ENCODE data around the gene SPATA31C1. TPM values are rescaled to one million over a fixed set of nuclear protein-coding genes. Genes with fewer than 3 reads are reported as not detected.

The SPATA31C1 gene
- total RNA-seq, 1 experiment from 2014 or later = not detected

DNA sequence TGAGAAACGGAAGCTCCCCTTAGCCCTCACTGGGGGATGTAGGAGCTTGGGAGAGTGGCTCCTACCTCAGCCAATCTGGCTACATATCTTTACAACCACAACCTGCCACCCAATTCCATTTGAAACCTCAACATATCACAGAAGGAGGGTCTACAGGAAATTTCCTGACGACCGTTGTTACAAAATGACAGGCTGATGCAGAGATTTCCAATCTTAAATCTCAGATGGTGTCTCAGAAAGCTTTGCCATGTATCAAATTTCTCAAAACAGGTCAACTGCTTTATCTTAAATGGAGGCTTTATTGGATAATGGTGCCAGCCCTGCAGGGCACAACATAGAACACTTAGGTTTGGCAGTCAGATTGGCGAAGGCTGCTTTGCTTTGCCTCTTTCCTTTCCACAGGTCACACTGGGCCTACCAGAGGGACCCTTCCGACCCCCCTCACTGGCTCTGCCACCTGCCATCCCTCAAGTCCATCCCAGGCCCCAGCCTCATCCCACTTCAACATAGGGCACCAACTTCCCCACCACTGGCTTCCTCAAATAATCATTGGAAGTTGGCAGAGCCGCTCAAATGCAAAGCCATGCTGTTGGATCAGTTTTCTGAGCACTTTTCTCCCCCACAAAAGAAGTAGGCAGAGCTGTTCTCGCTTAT lies 46.2 kb upstream of the SPATA31C1 start:
- Histone ChIP-seq H3K4me3 (replicated peaks in 1 of 2; ENCODE audit: low read depth in 1 of 2, low read length in 2 of 2) (no peak overlapping the region), H3K4me1 (ENCODE audit: control insufficient read depth in 1 of 2, insufficient read depth in 2 of 2, low read length in 2 of 2) (peaks cover 0 to 12% of the 10 kb centered on the region in 2 experiments; a peak in 2 of 4 replicates), H3K27ac (ENCODE audit: low read depth, low read length) (no peak overlapping the region), H3K27me3 (ENCODE audit: insufficient read depth, low read length) (no peaks in the 10 kb centered on the region), H2AFZ (ENCODE audit: low read depth, low read length, poor library complexity, severe bottlenecking) (no peak overlapping the region), H3K36me3 (ENCODE audit: control insufficient read depth in 1 of 2, insufficient read depth in 2 of 2, low read length in 2 of 2) (no peaks in the 10 kb centered on the region), H3K9me3 (ENCODE audit: control insufficient read depth in 1 of 2, insufficient read depth in 1 of 2, low read depth in 1 of 2, low read length in 2 of 2) (no peaks in the 10 kb centered on the region), H3K79me2 (ENCODE audit: insufficient read depth, low read length) (no peaks in the 10 kb centered on the region), H4K20me1 (ENCODE audit: insufficient read depth) (no peaks in the 10 kb centered on the region), H3K9ac (ENCODE audit: low read length) (no peak overlapping the region), H3K9me2 (ENCODE audit: insufficient read depth) (no peaks in the 10 kb centered on the region), H3K4me2 (ENCODE audit: low read length) (no peak overlapping the region)
- RAD21 ChIA-PET (ENCODE audit: low non-redundant PET in 1 of 2, low total read pairs in 2 of 2, uncharacterized antibody in 2 of 2, unreplicated experiment in 2 of 2) = no interaction called here
- BruUV-seq (replicated peaks) = no TSS peak
- POLR2A ChIA-PET = no interaction called here
- no peak for DNase-seq (ENCODE audit: low read depth, low spot score)
- intact Hi-C loops (cut with micrococcal nuclease) = no loop called here
- CTCF ChIA-PET = no interaction called here
- ATAC-seq = no peak
- TF ChIP-seq SIN3A (IDR thresholded peaks at IDR 0.05; ENCODE audit: low read depth) (no peak), JUND (IDR thresholded peaks at IDR 0.05) (no peak), SP1 (IDR thresholded peaks at IDR 0.05; ENCODE audit: low read depth) (no peak), EGR1 (IDR thresholded peaks at IDR 0.05; ENCODE audit: low read depth) (no peak), EZH2phosphoT487 (IDR thresholded peaks at IDR 0.05; ENCODE audit: borderline replicate concordance) (no peak), ELF1 (IDR thresholded peaks at IDR 0.05; ENCODE audit: borderline replicate concordance, low read depth) (no peak)
- TF ChIP-seq, protein P1, sequence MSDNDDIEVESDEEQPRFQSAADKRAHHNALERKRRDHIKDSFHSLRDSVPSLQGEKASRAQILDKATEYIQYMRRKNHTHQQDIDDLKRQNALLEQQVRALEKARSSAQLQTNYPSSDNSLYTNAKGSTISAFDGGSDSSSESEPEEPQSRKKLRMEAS (IDR thresholded peaks at IDR 0.05) = no peak
- TF ChIP-seq, protein P2, sequence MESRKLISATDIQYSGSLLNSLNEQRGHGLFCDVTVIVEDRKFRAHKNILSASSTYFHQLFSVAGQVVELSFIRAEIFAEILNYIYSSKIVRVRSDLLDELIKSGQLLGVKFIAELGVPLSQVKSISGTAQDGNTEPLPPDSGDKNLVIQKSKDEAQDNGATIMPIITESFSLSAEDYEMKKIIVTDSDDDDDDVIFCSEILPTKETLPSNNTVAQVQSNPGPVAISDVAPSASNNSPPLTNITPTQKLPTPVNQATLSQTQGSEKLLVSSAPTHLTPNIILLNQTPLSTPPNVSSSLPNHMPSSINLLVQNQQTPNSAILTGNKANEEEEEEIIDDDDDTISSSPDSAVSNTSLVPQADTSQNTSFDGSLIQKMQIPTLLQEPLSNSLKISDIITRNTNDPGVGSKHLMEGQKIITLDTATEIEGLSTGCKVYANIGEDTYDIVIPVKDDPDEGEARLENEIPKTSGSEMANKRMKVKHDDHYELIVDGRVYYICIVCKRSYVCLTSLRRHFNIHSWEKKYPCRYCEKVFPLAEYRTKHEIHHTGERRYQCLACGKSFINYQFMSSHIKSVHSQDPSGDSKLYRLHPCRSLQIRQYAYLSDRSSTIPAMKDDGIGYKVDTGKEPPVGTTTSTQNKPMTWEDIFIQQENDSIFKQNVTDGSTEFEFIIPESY (IDR thresholded peaks at IDR 0.05; ENCODE audit: extremely low read depth, insufficient replicate concordance, low read length) = no peak
- TF ChIP-seq, protein P3, sequence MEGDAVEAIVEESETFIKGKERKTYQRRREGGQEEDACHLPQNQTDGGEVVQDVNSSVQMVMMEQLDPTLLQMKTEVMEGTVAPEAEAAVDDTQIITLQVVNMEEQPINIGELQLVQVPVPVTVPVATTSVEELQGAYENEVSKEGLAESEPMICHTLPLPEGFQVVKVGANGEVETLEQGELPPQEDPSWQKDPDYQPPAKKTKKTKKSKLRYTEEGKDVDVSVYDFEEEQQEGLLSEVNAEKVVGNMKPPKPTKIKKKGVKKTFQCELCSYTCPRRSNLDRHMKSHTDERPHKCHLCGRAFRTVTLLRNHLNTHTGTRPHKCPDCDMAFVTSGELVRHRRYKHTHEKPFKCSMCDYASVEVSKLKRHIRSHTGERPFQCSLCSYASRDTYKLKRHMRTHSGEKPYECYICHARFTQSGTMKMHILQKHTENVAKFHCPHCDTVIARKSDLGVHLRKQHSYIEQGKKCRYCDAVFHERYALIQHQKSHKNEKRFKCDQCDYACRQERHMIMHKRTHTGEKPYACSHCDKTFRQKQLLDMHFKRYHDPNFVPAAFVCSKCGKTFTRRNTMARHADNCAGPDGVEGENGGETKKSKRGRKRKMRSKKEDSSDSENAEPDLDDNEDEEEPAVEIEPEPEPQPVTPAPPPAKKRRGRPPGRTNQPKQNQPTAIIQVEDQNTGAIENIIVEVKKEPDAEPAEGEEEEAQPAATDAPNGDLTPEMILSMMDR (IDR thresholded peaks at IDR 0.05 in 2 of 3, conservative IDR thresholded peaks at IDR 0.05 in 1 of 3; ENCODE audit: borderline replicate concordance in 1 of 3, insufficient read depth in 1 of 3, low read depth in 2 of 3, low read length in 2 of 3) = no peak

All from HCT116 (cell line).